Gastrocnemius medialis (tissue), 4 donors: ENCODE data around the gene TXNRD2.

Experiments used
- POLR2A ChIP-seq, 2 donors: fragments of 450-650 bp; IDR thresholded peaks; one replicate each; pipeline ENCODE4 v1.6.1; 2017; ENCODE audit warnings: antibody characterized with exemption in 2 of 2, mild to moderate bottlenecking in 2 of 2, moderate library complexity in 2 of 2
- TF ChIP-seq, protein P1 (sequence below), 5 experiments: fragments of 450-650 bp in 3 of 5; fragments of 200-600 bp in 2 of 5; sonication (generic) in 2 of 5; IDR thresholded peaks in 4 of 5; conservative IDR thresholded peaks in 1 of 5; 1 replicate in 4 of 5; 2 replicates in 1 of 5; pipeline ENCODE4 v1.5.1; 2016 to 2019; ENCODE audit warnings: antibody characterized with exemption in 5 of 5, mild to moderate bottlenecking in 3 of 5, moderate library complexity in 3 of 5

- TF ChIP-seq, protein P1, sequence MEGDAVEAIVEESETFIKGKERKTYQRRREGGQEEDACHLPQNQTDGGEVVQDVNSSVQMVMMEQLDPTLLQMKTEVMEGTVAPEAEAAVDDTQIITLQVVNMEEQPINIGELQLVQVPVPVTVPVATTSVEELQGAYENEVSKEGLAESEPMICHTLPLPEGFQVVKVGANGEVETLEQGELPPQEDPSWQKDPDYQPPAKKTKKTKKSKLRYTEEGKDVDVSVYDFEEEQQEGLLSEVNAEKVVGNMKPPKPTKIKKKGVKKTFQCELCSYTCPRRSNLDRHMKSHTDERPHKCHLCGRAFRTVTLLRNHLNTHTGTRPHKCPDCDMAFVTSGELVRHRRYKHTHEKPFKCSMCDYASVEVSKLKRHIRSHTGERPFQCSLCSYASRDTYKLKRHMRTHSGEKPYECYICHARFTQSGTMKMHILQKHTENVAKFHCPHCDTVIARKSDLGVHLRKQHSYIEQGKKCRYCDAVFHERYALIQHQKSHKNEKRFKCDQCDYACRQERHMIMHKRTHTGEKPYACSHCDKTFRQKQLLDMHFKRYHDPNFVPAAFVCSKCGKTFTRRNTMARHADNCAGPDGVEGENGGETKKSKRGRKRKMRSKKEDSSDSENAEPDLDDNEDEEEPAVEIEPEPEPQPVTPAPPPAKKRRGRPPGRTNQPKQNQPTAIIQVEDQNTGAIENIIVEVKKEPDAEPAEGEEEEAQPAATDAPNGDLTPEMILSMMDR (IDR thresholded peaks at IDR 0.05 in 4 of 5, conservative IDR thresholded peaks at IDR 0.05 in 1 of 5), result no peak
- TF ChIP-seq POLR2A (IDR thresholded peaks at IDR 0.05), result no peak
Observed at GRCh38 chr22:19841641-19842392, 99.8 kb downstream of the TXNRD2 start.
